Progenitor cell of endocrine pancreas (in vitro differentiated cells): ENCODE data around the gene RPS8. TPM values are rescaled to one million over a fixed set of nuclear protein-coding genes. Genes with fewer than 3 reads are reported as not detected.
"Not testable (repeated sequence)": the region's sequence is repeated elsewhere in the genome, so short reads cannot be mapped to it uniquely, and the experiment has no call there.

Experiments
- DNase-seq: peaks from one replicate; pipeline ENCODE4 v3.0.0; 2021; ENCODE audit warnings: low spot score; ENCODE audit not compliant: unreplicated experiment
- H3K27ac Mint-ChIP-seq: 2 replicates; pipeline ENCODE4 v1.8.0; 2021; ENCODE audit warnings: mild to moderate bottlenecking, moderate library complexity, mixed read lengths
- H3K27me3 Mint-ChIP-seq: 2 replicates; pipeline ENCODE4 v1.8.0; 2021; ENCODE audit warnings: mixed read lengths
- H3K36me3 Mint-ChIP-seq: 2 replicates; pipeline ENCODE4 v1.8.0; 2022; ENCODE audit warnings: mixed read lengths; ENCODE audit not compliant: insufficient read depth
- H3K4me1 Mint-ChIP-seq: 2 replicates; pipeline ENCODE4 v1.8.0; 2021; ENCODE audit warnings: low read depth, mixed read lengths
- H3K4me3 Mint-ChIP-seq: 2 replicates; pipeline ENCODE4 v1.8.0; 2021; ENCODE audit warnings: low read depth, mild to moderate bottlenecking, moderate library complexity, mixed read lengths
- H3K9me3 Mint-ChIP-seq: 2 replicates; pipeline ENCODE4 v1.8.0; 2021; ENCODE audit warnings: low read depth, mixed read lengths
- CTCF ChIP-seq: fragments of 200-600 bp; sonication (generic); IDR thresholded peaks from one replicate; pipeline ENCODE4 v1.5.0; 2021; ENCODE audit warnings: antibody characterized with exemption, mild to moderate bottlenecking; ENCODE audit not compliant: unreplicated experiment
- total RNA-seq: library from RNA; stranded (reverse); gene quantifications from 2 replicates; pipeline ENCODE4 v1.2.1, GENCODE V29; 2021

RPS8 gene
- total RNA-seq, 1 donor from 2014 or later: 1,808 TPM

- Mint-ChIP-seq H3K27ac (no peak overlapping the region), H3K9me3 (no peaks in the 10 kb centered on the region), H3K4me1 (peaks cover 14% of the 10 kb centered on the region), H3K4me3 (no peak overlapping the region), H3K27me3 (no peaks in the 10 kb centered on the region), H3K36me3 (no peaks in the 10 kb centered on the region)
- DNase-seq: no peak
- TF ChIP-seq CTCF: no peak
Measured at GRCh38 chr1:44822981-44823451, 47.7 kb downstream of the RPS8 start.

- H3K27ac Mint-ChIP-seq, H3K4me3 Mint-ChIP-seq, H3K27me3 Mint-ChIP-seq, H3K9me3 Mint-ChIP-seq, H3K36me3 Mint-ChIP-seq, DNase-seq: not testable (repeated sequence)
- peaks cover 10% of the 10 kb centered on the region for H3K4me1 Mint-ChIP-seq
Measured at GRCh38 chr1:44824392-44824791, 49.1 kb downstream of the RPS8 start.

GRCh38 chr1:44826375-44827196 lies 51.2 kb downstream of the RPS8 start:
- TF ChIP-seq CTCF: no peak
- Mint-ChIP-seq H3K27me3 (no peaks in the 10 kb centered on the region), H3K4me3 (no peak overlapping the region), H3K9me3 (no peaks in the 10 kb centered on the region), H3K27ac (no peak overlapping the region), H3K4me1 (peaks cover 2% of the 10 kb centered on the region), H3K36me3 (no peaks in the 10 kb centered on the region)
- no peak for DNase-seq

- H3K4me3 Mint-ChIP-seq: no peak overlapping the region
- peak; percentile 19 for TF ChIP-seq CTCF
- no peak for DNase-seq
- no peaks in the 10 kb centered on the region for H3K27me3 Mint-ChIP-seq
- H3K36me3 Mint-ChIP-seq: no peaks in the 10 kb centered on the region
- H3K4me1 Mint-ChIP-seq: peaks cover 2% of the 10 kb centered on the region
- H3K27ac Mint-ChIP-seq: no peak overlapping the region
- no peaks in the 10 kb centered on the region for H3K9me3 Mint-ChIP-seq
Measured at GRCh38 chr1:44827197-44828002, 52.1 kb downstream of the RPS8 start.

- no peak for TF ChIP-seq CTCF
- H3K27me3 Mint-ChIP-seq: no peaks in the 10 kb centered on the region
- H3K4me3 Mint-ChIP-seq: no peak overlapping the region
- no peak for DNase-seq
- H3K4me1 Mint-ChIP-seq: peaks cover 2% of the 10 kb centered on the region
- H3K36me3 Mint-ChIP-seq: no peaks in the 10 kb centered on the region
- H3K9me3 Mint-ChIP-seq: no peaks in the 10 kb centered on the region
- H3K27ac Mint-ChIP-seq: no peak overlapping the region
Measured at GRCh38 chr1:44828003-44828651, 52.8 kb downstream of the RPS8 start.

Other genes starting within 250 kb of the RPS8 start
- 11.8 and 13.9 TPM in 2 replicates for gene TMEM53, start 101.1 kb upstream of the RPS8 start, total RNA-seq
- 14.9 and 15.0 TPM in 2 replicates for gene ARMH1, start 100.8 kb upstream of the RPS8 start, total RNA-seq
- not detected in 2 replicates for gene RNU5D-1, start 44.4 kb upstream of the RPS8 start, total RNA-seq
- 26.6 and 28.7 TPM in 2 replicates for gene KIF2C, start 35.7 kb upstream of the RPS8 start, total RNA-seq
- gene BEST4, start 12.6 kb downstream of the RPS8 start, total RNA-seq: 2.1 and 2.4 TPM in 2 replicates
- gene PLK3, start 24.8 kb downstream of the RPS8 start, total RNA-seq: 11.8 and 13.3 TPM in 2 replicates
- 0.55 and 0.79 TPM in 2 replicates for gene DYNLT4, start 31.8 kb downstream of the RPS8 start, total RNA-seq
- 26.7 and 27.5 TPM in 2 replicates for gene BTBD19, start 33.0 kb downstream of the RPS8 start, total RNA-seq
- gene PTCH2, start 67.7 kb downstream of the RPS8 start, total RNA-seq: 2.9 and 3.0 TPM in 2 replicates
- gene EIF2B3, start 211.1 kb downstream of the RPS8 start, total RNA-seq: 20.1 and 21.0 TPM in 2 replicates
- gene HECTD3, start 235.8 kb downstream of the RPS8 start, total RNA-seq: 43.5 and 44.2 TPM in 2 replicates
- 61.5 and 64.4 TPM in 2 replicates for gene UROD, start 236.7 kb downstream of the RPS8 start, total RNA-seq